ENCODE results near the gene GALNT16. TPM values are rescaled to one million over a fixed set of nuclear protein-coding genes. Genes with fewer than 3 reads are reported as not detected.

GALNT16 gene
- total and polyA plus RNA-seq, 2 donors (not counting 1 experiment from before 2014, with no cell fraction given), result 0.09 to 3.4 TPM

DNA sequence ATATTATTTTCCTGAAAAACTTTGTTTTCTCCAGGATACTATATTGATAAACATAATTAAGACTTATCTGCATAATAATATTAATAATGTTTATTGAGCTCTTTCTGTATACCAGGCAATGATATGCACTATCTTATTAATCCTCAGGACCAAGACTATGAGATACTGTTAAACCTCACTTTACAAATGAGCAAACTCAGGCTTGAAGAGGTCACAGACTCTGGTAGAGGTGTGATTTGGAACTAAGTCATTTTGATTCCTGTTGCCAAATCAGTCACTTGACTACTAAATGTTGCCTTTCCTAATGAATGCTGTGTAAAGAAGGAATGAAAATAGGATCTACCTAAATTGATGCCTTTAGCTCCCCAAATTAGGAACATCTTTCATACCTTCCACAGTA, 145.8 kb downstream of the GALNT16 start:
- no peak overlapping the region for H3K27ac Mint-ChIP-seq
- CTCF ChIA-PET, result interaction anchor here (0.6 kb wide), 1 partner anchor 18 kb away, joined by 3 read pairs; no protein-coding TSS in a partner anchor
- no peak for TF ChIP-seq EZH2 (IDR thresholded peaks at IDR 0.05; ENCODE audit: borderline replicate concordance, insufficient read depth, low read depth, low read length, poor library complexity, severe bottlenecking)
- TF ChIP-seq, protein P1, sequence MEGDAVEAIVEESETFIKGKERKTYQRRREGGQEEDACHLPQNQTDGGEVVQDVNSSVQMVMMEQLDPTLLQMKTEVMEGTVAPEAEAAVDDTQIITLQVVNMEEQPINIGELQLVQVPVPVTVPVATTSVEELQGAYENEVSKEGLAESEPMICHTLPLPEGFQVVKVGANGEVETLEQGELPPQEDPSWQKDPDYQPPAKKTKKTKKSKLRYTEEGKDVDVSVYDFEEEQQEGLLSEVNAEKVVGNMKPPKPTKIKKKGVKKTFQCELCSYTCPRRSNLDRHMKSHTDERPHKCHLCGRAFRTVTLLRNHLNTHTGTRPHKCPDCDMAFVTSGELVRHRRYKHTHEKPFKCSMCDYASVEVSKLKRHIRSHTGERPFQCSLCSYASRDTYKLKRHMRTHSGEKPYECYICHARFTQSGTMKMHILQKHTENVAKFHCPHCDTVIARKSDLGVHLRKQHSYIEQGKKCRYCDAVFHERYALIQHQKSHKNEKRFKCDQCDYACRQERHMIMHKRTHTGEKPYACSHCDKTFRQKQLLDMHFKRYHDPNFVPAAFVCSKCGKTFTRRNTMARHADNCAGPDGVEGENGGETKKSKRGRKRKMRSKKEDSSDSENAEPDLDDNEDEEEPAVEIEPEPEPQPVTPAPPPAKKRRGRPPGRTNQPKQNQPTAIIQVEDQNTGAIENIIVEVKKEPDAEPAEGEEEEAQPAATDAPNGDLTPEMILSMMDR (IDR thresholded peaks at IDR 0.05), result no peak
- Histone ChIP-seq H3K9ac (ENCODE audit: low read length) (no peak overlapping the region), H3K4me1 (ENCODE audit: control insufficient read depth in 2 of 2, insufficient read depth in 2 of 2, low read length in 2 of 2) (peaks cover 5 to 12% of the 10 kb centered on the region in 2 donors), H3K4me2 (replicated peaks; ENCODE audit: low read depth, low read length, poor library complexity, severe bottlenecking) (no peak overlapping the region), H3K79me2 (ENCODE audit: control insufficient read depth, insufficient read depth, low read length) (peaks cover 81% of the 10 kb centered on the region), H3K9me3 (ENCODE audit: control extremely low read depth in 1 of 3, control insufficient read depth in 2 of 3, insufficient read depth in 1 of 3, low read length in 2 of 3) (no peaks in the 10 kb centered on the region), H2AFZ (ENCODE audit: insufficient read depth, low read depth, low read length, poor library complexity, severe bottlenecking) (no peak overlapping the region), H3K36me3 (replicated peaks in 1 of 2; ENCODE audit: control extremely low read depth in 1 of 2, control insufficient read depth in 1 of 2, extremely low read depth in 1 of 2, insufficient read depth in 2 of 2, low read length in 1 of 2) (peaks cover 0 to 5% of the 10 kb centered on the region in 2 experiments), H3K4me3 (ENCODE audit: control extremely low read depth in 1 of 5, extremely low read depth in 1 of 5, insufficient read depth in 1 of 5, low read depth in 2 of 5, low read length in 4 of 5) (no peak overlapping the region), H3K27me3 (replicated peaks in 1 of 4; ENCODE audit: control extremely low read depth in 1 of 4, control insufficient read depth in 3 of 4, insufficient read depth in 4 of 4, low read length in 3 of 4) (no peaks in the 10 kb centered on the region), H3K27ac (ENCODE audit: low read length in 2 of 2) (no peak overlapping the region), H4K20me1 (ENCODE audit: control insufficient read depth, insufficient read depth, low read length, poor library complexity, severe bottlenecking) (peaks cover 70% of the 10 kb centered on the region)
- peaks cover 18% of the 10 kb centered on the region for H3K4me1 Mint-ChIP-seq
- intact Hi-C loops (cut with micrococcal nuclease), result no loop called here
- no peaks in the 10 kb centered on the region for H3K9me3 Mint-ChIP-seq (ENCODE audit: insufficient read depth)
- H3K4me3 Mint-ChIP-seq, result no peak overlapping the region
- POLR2A ChIA-PET, result no interaction called here
- no peaks in the 10 kb centered on the region for H3K27me3 Mint-ChIP-seq
- ATAC-seq (ENCODE audit: low read depth), result no peak
- DNase-seq, result no peak

Other genes starting within 250 kb of the GALNT16 start
- gene DCAF5, start 107.0 kb upstream of the GALNT16 start, total RNA-seq, result 60.3 and 62.2 TPM in 2 replicates
- gene DCAF5, start 107.0 kb upstream of the GALNT16 start, polyA plus RNA-seq, result 58.7 and 65.5 TPM in 2 replicates
- 10.0 and 10.2 TPM in 2 replicates for gene EXD2, start 68.7 kb upstream of the GALNT16 start, total RNA-seq
- gene EXD2, start 68.7 kb upstream of the GALNT16 start, polyA plus RNA-seq, result 3.6 and 4.2 TPM in 2 replicates
- gene ERH, start 138.1 kb downstream of the GALNT16 start, total RNA-seq, result 156 and 169 TPM in 2 replicates
- gene ERH, start 138.1 kb downstream of the GALNT16 start, polyA plus RNA-seq, result 29.3 and 56.3 TPM in 2 replicates
- gene SLC39A9, start 138.5 kb downstream of the GALNT16 start, total RNA-seq, result 59.1 and 66.2 TPM in 2 replicates
- 18.4 and 19.1 TPM in 2 replicates for gene SLC39A9, start 138.5 kb downstream of the GALNT16 start, polyA plus RNA-seq
- gene PLEKHD1, start 224.6 kb downstream of the GALNT16 start, total RNA-seq, result 0.12 TPM in 2 replicates
- gene PLEKHD1, start 224.6 kb downstream of the GALNT16 start, polyA plus RNA-seq, result 0.12 and 0.16 TPM in 2 replicates